ENCODE results near the gene FAM13A. TPM values are rescaled to one million over a fixed set of nuclear protein-coding genes. Genes with fewer than 3 reads are reported as not detected.

Gene FAM13A
- polyA plus RNA-seq, 1 experiment: 9.5 TPM

DNA sequence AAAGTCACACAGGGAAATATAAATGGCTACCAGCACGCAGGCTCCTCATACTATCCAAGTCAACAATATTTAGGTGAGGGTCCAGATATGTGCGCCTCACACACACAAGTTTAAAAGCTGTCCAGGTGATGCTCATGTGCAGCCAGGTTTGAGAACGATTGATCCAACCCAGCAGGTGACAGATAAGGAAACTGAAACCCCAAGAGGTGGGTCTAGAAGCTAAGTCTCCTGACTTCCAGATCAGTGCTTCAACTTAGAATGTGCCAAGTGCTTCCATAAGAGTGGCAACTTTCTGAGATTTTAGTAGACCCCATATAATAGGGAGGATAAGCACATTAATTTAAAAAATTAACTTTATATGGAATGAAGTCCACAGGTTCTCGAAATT is 304.9 kb downstream of the FAM13A start:
- CTCF ChIA-PET: no interaction called here
- Histone ChIP-seq H3K27me3 (ENCODE audit: control insufficient read depth, insufficient read depth, low read length) (no peaks in the 10 kb centered on the region), H3K4me3 (ENCODE audit: low read depth, low read length) (no peak overlapping the region), H3K36me3 (ENCODE audit: control insufficient read depth, insufficient read depth, low read length) (peaks cover 14% of the 10 kb centered on the region)
- DNase-seq (ENCODE audit: low read depth): no peak
- TF ChIP-seq, protein P1, sequence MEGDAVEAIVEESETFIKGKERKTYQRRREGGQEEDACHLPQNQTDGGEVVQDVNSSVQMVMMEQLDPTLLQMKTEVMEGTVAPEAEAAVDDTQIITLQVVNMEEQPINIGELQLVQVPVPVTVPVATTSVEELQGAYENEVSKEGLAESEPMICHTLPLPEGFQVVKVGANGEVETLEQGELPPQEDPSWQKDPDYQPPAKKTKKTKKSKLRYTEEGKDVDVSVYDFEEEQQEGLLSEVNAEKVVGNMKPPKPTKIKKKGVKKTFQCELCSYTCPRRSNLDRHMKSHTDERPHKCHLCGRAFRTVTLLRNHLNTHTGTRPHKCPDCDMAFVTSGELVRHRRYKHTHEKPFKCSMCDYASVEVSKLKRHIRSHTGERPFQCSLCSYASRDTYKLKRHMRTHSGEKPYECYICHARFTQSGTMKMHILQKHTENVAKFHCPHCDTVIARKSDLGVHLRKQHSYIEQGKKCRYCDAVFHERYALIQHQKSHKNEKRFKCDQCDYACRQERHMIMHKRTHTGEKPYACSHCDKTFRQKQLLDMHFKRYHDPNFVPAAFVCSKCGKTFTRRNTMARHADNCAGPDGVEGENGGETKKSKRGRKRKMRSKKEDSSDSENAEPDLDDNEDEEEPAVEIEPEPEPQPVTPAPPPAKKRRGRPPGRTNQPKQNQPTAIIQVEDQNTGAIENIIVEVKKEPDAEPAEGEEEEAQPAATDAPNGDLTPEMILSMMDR (IDR thresholded peaks at IDR 0.05; ENCODE audit: insufficient read depth, low read depth, low read length): no peak
- POLR2A ChIA-PET: no interaction called here

DNA sequence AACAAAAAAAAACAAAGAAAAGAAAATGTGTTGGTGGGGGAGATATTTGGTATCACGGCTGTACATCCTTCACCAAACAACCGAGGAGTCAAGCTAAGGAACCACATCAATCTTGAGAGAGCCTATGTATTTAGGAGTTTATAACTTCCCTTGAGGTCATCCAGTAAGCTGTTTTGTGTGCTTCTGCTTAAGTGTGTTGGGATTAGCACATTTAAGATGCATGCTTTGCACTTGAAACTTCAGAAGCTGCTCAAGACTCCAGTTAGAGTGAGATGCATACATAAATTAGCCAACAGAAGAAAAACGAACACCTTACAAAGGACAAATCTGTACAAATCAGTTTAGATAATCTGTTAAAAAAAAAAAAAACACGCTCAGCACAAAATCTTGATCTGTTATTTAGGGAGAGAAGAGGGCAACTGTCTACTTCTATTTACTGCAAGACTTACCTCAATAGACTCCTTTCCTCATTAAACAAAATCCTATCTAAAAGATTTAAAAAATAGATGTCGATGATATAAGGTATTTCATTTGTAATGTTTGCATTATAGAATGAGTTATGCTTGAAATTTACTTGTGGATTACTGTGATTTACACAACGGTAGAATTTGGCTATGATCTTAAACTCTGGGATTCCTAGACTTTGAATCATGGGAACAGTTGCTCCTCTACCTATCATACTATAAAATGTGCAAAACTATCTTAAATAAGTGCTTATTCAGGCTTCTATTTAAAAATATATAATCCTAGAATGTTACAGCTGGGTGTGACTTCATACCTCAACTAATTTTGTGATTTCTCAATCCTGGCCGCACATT is 305.5 kb downstream of the FAM13A start:
- TF ChIP-seq, protein P1 (IDR thresholded peaks at IDR 0.05; ENCODE audit: insufficient read depth, low read depth, low read length): no peak
- Histone ChIP-seq H3K4me3 (ENCODE audit: low read depth, low read length) (no peak overlapping the region), H3K27me3 (ENCODE audit: control insufficient read depth, insufficient read depth, low read length) (no peaks in the 10 kb centered on the region), H3K36me3 (ENCODE audit: control insufficient read depth, insufficient read depth, low read length) (peaks cover 14% of the 10 kb centered on the region)
- no peak for DNase-seq (ENCODE audit: low read depth)
- ChIA-PET CTCF (interaction anchor here (1.2 kb wide), 1 partner anchor 12 kb away, joined by 3 read pairs; no protein-coding TSS in a partner anchor), POLR2A (no interaction called here)

DNA sequence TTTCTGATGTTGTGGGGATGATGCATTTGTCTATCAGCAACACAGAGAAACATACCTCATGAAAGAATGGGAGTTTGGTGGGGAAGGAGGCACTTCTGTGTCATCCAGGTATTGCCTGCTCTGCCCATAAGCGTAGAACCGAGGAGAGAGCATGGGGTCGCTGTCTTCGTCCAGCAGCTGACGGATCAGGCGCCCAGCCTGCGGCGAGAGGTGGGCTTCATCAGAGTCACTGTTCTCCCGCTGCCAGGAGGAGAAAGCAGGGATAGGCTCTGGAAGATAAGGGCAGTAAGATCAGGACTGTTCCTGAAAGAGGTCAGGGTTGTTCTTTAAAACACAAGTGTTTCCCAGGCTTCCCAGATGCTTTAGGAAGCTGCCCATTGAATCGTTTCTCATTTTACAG is 306.6 kb downstream of the FAM13A start:
- no peaks in the 10 kb centered on the region for H3K27me3 ChIP-seq (ENCODE audit: control insufficient read depth, insufficient read depth, low read length)
- ChIA-PET POLR2A (no interaction called here), CTCF (interaction anchor here (1.2 kb wide), 1 partner anchor 14 kb away, joined by 3 read pairs; no protein-coding TSS in a partner anchor)
- no peak for DNase-seq (ENCODE audit: low read depth)
- peaks cover 14% of the 10 kb centered on the region for H3K36me3 ChIP-seq (ENCODE audit: control insufficient read depth, insufficient read depth, low read length)
- H3K4me3 ChIP-seq (ENCODE audit: low read depth, low read length): no peak overlapping the region
- TF ChIP-seq, protein P1 (IDR thresholded peaks at IDR 0.05; ENCODE audit: insufficient read depth, low read depth, low read length): no peak

DNA sequence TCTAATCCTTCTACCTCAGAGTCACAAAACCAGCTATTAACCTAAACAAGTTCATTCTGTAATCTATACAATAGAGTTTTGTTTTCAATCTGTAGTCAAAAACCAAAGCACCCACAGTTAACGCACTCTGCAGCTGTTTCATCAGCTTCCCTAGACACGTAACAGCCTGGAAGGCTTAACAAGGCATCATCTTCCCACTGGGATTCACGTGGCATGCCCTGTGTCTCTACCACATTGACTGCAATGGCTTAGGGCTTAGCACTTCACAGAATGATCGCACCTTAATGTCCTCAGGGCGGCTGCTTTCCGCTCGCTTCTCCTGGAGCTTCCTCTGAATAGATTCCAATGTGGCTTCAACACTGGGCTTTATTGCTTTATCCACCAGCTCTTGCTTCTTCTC is 309.6 kb downstream of the FAM13A start:
- no peak for DNase-seq (ENCODE audit: low read depth)
- Histone ChIP-seq H3K4me3 (ENCODE audit: low read depth, low read length) (no peak overlapping the region), H3K36me3 (ENCODE audit: control insufficient read depth, insufficient read depth, low read length) (peaks cover 14% of the 10 kb centered on the region), H3K27me3 (ENCODE audit: control insufficient read depth, insufficient read depth, low read length) (no peaks in the 10 kb centered on the region)
- TF ChIP-seq, protein P1 (IDR thresholded peaks at IDR 0.05; ENCODE audit: insufficient read depth, low read depth, low read length): no peak
- ChIA-PET CTCF (interaction anchor here (1.2 to 1.9 kb wide), 2 partner anchors 9 to 71 kb away, joined by 3 to 6 read pairs; no protein-coding TSS in a partner anchor), POLR2A (no interaction called here)

DNA sequence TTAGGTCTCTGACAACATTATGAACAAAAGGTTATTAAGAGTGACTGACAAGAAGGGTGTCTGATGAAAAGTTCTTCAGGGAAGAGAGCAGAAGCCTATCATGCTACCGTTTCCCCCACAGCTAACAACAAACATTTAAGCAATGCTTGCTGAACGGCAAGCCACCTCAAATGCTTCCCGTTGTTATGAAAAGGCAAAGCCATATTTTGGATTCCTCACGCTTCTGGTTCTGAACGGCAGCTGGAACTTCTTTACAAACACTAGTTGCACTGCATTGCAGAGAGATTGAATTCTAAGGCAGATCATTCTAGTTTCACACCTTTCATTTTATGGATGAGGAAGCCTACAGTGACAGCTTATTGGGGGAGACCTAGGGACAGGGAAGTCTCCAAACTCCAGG is 310.8 kb downstream of the FAM13A start:
- no peak overlapping the region for H3K4me3 ChIP-seq (ENCODE audit: low read depth, low read length)
- TF ChIP-seq, protein P1 (IDR thresholded peaks at IDR 0.05; ENCODE audit: insufficient read depth, low read depth, low read length): no peak
- DNase-seq (ENCODE audit: low read depth): no peak
- POLR2A ChIA-PET: interaction anchor here (0.6 kb wide), 1 partner anchor 10 kb away, joined by 4 read pairs; no protein-coding TSS in a partner anchor
- H3K36me3 ChIP-seq (ENCODE audit: control insufficient read depth, insufficient read depth, low read length): peaks cover 14% of the 10 kb centered on the region
- H3K27me3 ChIP-seq (ENCODE audit: control insufficient read depth, insufficient read depth, low read length): no peaks in the 10 kb centered on the region
- CTCF ChIA-PET: interaction anchor here (1.9 kb wide), 1 partner anchor 10 kb away, joined by 6 read pairs; no protein-coding TSS in a partner anchor

Data from BJ (cell line).